GM13976 (cell line): ENCODE measurements around the gene CFAP73.

Experiments used
- DNase-seq: peaks from one replicate; pipeline ENCODE4 v3.0.0; 2012; ENCODE audit warnings: low spot score
- in situ Hi-C: fragments of 300-500 bp; cut with MboI; formaldehyde crosslinking; loops from one replicate; pipeline ENCODE4 v1.12.0; 2022; ENCODE audit warnings: low sequenced_read_pairs, mixed read lengths, inconsistent platforms; ENCODE audit not compliant: unreplicated experiment
- TF ChIP-seq, protein P1 (sequence below): IDR thresholded peaks from 2 replicates; pipeline ENCODE4 v1.5.1; 2012; ENCODE audit warnings: borderline replicate concordance, mild to moderate bottlenecking; ENCODE audit not compliant: insufficient read depth; ENCODE audit errors: extremely low read depth, missing control alignments, control extremely low read depth

The CFAP73 gene

DNA sequence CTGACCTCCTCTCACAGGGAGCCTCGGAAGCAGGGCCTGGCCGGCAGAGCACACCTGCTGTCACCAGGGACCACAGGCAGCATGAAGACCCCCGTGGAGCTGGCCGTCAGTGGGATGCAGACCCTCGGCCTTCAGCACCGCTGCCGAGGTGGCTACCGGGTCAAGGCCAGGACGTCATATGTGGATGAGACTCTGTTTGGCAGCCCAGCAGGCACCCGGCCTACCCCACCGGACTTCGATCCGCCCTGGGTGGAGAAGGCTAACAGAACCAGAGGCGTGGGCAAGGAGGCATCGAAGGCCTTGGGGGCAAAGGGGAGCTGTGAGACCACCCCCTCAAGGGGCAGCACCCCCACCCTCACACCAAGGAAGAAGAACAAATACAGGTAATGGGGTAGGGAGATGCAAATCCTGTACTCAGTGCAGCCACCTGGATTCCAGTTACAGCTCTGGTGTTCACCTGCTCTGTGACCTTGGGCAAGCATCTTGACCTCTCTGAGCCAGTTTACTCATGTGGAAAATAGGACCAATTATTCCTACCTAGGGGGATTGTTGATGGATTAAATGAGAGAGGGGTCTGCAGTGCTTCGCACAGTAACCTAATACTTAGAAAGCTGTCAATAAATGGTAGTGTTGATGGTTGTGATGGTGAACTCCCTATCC is 37.3 kb downstream of the CFAP73 start:
- in situ Hi-C loops: loop anchor here (25.0 kb wide), 1 partner anchor 726 kb away; no protein-coding TSS in a partner anchor
- DNase-seq: no peak
- TF ChIP-seq, protein P1, sequence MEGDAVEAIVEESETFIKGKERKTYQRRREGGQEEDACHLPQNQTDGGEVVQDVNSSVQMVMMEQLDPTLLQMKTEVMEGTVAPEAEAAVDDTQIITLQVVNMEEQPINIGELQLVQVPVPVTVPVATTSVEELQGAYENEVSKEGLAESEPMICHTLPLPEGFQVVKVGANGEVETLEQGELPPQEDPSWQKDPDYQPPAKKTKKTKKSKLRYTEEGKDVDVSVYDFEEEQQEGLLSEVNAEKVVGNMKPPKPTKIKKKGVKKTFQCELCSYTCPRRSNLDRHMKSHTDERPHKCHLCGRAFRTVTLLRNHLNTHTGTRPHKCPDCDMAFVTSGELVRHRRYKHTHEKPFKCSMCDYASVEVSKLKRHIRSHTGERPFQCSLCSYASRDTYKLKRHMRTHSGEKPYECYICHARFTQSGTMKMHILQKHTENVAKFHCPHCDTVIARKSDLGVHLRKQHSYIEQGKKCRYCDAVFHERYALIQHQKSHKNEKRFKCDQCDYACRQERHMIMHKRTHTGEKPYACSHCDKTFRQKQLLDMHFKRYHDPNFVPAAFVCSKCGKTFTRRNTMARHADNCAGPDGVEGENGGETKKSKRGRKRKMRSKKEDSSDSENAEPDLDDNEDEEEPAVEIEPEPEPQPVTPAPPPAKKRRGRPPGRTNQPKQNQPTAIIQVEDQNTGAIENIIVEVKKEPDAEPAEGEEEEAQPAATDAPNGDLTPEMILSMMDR: no peak

DNA sequence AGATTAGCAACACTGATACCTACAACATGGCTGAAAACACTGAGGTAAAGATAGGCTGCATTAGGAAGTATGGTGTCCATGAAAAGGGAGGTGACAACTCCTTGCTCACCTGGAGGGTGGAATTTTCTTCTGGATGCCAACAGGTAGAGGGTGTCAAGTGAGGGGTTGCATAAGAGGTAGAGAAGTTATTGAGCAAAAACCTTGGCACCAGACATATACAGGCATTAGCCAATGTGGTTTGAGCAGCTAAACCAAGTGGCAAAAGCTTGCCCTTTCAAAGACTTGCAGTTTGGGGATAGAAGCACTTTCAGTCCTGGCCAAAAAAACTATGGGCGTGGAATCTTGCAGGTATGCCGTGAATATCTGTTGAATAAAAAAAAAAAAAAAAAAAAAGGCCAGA is 39.8 kb downstream of the CFAP73 start:
- TF ChIP-seq, protein P1: no peak
- DNase-seq: no peak
- in situ Hi-C loops: loop anchor here (25.0 kb wide), 1 partner anchor 723 kb away; no protein-coding TSS in a partner anchor

DNA sequence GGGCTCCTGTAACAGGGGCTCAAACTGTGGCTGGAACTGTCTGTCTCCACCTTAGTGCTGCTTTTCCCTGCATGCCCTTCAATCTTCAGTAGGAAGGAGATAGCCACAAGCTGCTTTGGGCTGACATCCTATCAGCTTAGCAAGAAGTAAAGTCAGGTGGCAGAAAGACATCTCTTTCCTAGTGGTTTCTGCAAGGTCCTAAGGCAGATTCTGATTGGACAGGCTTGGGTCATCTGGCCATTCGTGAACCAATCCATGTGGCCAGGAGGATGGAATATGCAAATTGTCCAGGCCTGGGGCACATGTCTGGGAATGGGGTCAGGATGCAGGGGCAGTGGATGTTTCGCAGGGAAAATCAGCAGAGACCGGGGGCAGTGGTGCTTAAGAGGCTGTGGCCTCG is 41.2 kb downstream of the CFAP73 start:
- TF ChIP-seq, protein P1: no peak
- no peak for DNase-seq
- in situ Hi-C loops: loop anchor here (10.0 to 25.0 kb wide), 2 partner anchors 234 to 722 kb away; partner anchors contain the start of gene SDSL

DNA sequence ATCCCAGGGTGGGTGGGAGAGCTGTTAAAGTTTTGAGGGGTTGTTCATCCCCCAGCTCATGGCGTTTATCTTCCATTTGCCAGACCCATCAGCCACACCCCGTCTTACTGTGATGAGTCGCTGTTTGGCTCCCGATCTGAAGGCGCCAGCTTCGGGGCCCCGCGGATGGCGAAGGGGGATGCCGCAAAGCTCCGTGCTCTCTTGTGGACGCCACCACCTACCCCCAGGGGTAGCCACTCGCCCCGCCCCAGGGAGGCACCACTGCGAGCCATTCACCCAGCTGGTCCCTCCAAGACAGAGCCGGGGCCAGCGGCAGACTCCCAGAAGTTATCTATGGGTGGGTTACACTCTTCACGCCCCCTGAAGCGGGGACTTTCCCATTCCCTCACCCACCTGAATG is 41.7 kb downstream of the CFAP73 start:
- in situ Hi-C loops: loop anchor here (10.0 to 25.0 kb wide), 2 partner anchors 234 to 721 kb away; partner anchors contain the start of gene SDSL
- TF ChIP-seq, protein P1: no peak
- DNase-seq: no peak

GRCh38 chr12:113194971-113195391 is 45.5 kb downstream of the CFAP73 start:
- TF ChIP-seq, protein P1: no peak
- in situ Hi-C loops: loop anchor here (10.0 to 25.0 kb wide), 2 partner anchors 230 to 717 kb away; partner anchors contain the start of gene SDSL
- DNase-seq: no peak

- TF ChIP-seq, protein P1: no peak
- in situ Hi-C loops: loop anchor here (10.0 to 25.0 kb wide), 2 partner anchors 229 to 717 kb away; partner anchors contain the start of gene SDSL
- DNase-seq: peak; percentile 11
Measured at GRCh38 chr12:113195598-113195997, 46.1 kb downstream of the CFAP73 start.
